Endodermal cell (in vitro differentiated cells): ENCODE results near the gene HTD2. TPM values are rescaled to one million over a fixed set of nuclear protein-coding genes. Genes with fewer than 3 reads are reported as not detected.

Experiments
- DNase-seq: peaks from one replicate; pipeline ENCODE4 v3.0.0-alpha.2; 2017
- H3K27ac ChIP-seq: 2 replicates; pipeline ENCODE4 v1.5.1; 2013; ENCODE audit warnings: mild to moderate bottlenecking, low read depth, low read length, moderate library complexity
- H3K27me3 ChIP-seq: 2 replicates; pipeline ENCODE4 v1.6.1; 2013; ENCODE audit warnings: mild to moderate bottlenecking, low read length, moderate library complexity; ENCODE audit not compliant: insufficient read depth, control insufficient read depth, poor library complexity, severe bottlenecking
- H3K36me3 ChIP-seq: 2 replicates; pipeline ENCODE4 v1.7.0; 2013; ENCODE audit warnings: mild to moderate bottlenecking, low read length, moderate library complexity; ENCODE audit not compliant: control insufficient read depth, insufficient read depth
- H3K4me1 ChIP-seq: one replicate; pipeline ENCODE4 v1.7.0; 2013; ENCODE audit warnings: low read length; ENCODE audit not compliant: control insufficient read depth, insufficient read depth
- H3K4me3 ChIP-seq: 2 replicates; pipeline ENCODE4 v1.5.1; 2013; ENCODE audit warnings: mild to moderate bottlenecking, low read length, moderate library complexity
- H3K9ac ChIP-seq: 2 replicates; pipeline ENCODE4 v1.6.1; 2013; ENCODE audit warnings: mild to moderate bottlenecking, low read length, moderate library complexity; ENCODE audit not compliant: poor library complexity, severe bottlenecking; ENCODE audit errors: extremely low read depth
- H3K9me3 ChIP-seq: 2 replicates; pipeline ENCODE4 v1.6.1; 2013; ENCODE audit warnings: mild to moderate bottlenecking, low read length, moderate library complexity; ENCODE audit not compliant: control insufficient read depth
- H3K27ac Mint-ChIP-seq: 2 replicates; pipeline ENCODE4 v1.8.0; 2020; ENCODE audit warnings: mixed read lengths
- H3K27me3 Mint-ChIP-seq: 2 replicates; pipeline ENCODE4 v1.8.0; 2021; ENCODE audit warnings: mild to moderate bottlenecking, mixed read lengths; ENCODE audit not compliant: insufficient read depth
- H3K36me3 Mint-ChIP-seq: 2 replicates; pipeline ENCODE4 v1.8.0; 2020; ENCODE audit warnings: low read depth, mixed read lengths
- H3K4me1 Mint-ChIP-seq: 2 replicates; pipeline ENCODE4 v1.8.0; 2020; ENCODE audit warnings: mixed read lengths
- H3K4me3 Mint-ChIP-seq: 2 replicates; pipeline ENCODE4 v1.8.0; 2020; ENCODE audit warnings: mild to moderate bottlenecking, moderate library complexity, mixed read lengths
- H3K9me3 Mint-ChIP-seq: 2 replicates; pipeline ENCODE4 v1.8.0; 2020; ENCODE audit warnings: mild to moderate bottlenecking, mixed read lengths
- CTCF ChIP-seq: fragments of 200-600 bp; sonication (generic); conservative IDR thresholded peaks from 2 replicates; pipeline ENCODE4 v1.5.0; 2021; ENCODE audit warnings: antibody characterized with exemption, mild to moderate bottlenecking
- WGBS, 2 experiments: methylation state at CpG; one replicate each; pipeline versions ENCODE4 v1.1.5 to v1.1.7; 2013; ENCODE audit warnings: missing lambda C conversion rate in 2 of 2, mixed read lengths in 1 of 2; ENCODE audit not compliant: insufficient coverage in 1 of 2, insufficient read length in 1 of 2; 5-methylcytosine and 5-hydroxymethylcytosine counted together
- total RNA-seq, 2 donors: library from RNA; stranded (reverse); fragmentation: NEBNext Ultra II Directional in 1 of 2; extraction: Animal tissue kit (Norgen Biotek cat#: 25700) in 1 of 2; gene quantifications; 2 replicates in 1 of 2; 3 replicates in 1 of 2; pipeline ENCODE4 v1.2.1, GENCODE V29; 2021

HTD2 gene
- total RNA-seq, 2 donors from 2014 or later: 10.5 to 13.7 TPM

DNA sequence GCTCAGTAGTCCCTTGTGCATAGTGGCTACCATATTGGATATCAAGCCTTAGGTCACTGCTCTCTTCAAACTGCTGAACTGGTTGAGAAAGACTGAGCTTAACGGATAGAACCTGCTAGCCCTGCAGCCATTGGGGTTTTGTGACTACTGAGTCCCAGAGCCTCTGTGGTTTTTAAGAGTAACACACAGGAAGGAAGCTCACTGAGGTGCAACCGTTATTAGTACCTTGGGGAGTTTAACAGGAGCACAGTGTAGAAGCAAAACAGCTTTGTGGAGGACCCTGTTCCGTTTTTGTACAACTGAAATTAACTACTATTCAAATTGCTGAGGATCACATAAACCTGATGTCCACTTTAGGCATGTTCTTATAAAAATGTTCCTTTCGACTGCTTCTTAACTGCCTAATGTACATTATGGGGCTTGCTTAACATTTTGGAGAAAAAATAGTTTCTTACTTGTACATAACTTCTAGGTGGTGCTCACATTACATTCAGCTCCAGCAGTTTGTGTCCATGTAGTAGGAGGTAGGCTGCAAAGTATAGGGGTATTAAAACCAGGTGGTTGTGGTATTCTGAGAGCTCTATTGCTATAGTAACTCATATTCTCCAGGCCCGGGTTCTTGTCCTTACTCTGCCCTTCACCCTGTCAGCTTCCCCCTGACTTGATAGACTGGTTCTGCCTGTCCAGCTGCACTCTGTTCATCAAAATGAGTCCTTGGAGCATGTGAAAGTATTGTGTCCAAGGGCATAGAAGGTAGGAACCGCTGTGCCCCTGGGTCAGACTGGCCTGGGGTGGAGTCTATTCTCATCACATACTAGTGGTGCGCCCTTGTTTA lies 43.7 kb downstream of the HTD2 start:
- Histone ChIP-seq H3K9ac (no peak overlapping the region), H3K4me3 (no peak overlapping the region), H3K36me3 (no peaks in the 10 kb centered on the region), H3K9me3 (no peaks in the 10 kb centered on the region), H3K27me3 (no peaks in the 10 kb centered on the region), H3K27ac (no peak overlapping the region), H3K4me1 (peaks cover 2% of the 10 kb centered on the region)
- H3K27ac Mint-ChIP-seq: no peak overlapping the region
- TF ChIP-seq CTCF: no peak
- H3K27me3 Mint-ChIP-seq: peaks cover 1% of the 10 kb centered on the region
- no peaks in the 10 kb centered on the region for H3K9me3 Mint-ChIP-seq
- no peaks in the 10 kb centered on the region for H3K36me3 Mint-ChIP-seq
- 94 to 97% methylated on average over 6 to 7 of the region's 7 CpGs for WGBS, 2 experiments
- peaks cover 9% of the 10 kb centered on the region for H3K4me1 Mint-ChIP-seq
- DNase-seq: no peak
- H3K4me3 Mint-ChIP-seq: no peak overlapping the region

DNA sequence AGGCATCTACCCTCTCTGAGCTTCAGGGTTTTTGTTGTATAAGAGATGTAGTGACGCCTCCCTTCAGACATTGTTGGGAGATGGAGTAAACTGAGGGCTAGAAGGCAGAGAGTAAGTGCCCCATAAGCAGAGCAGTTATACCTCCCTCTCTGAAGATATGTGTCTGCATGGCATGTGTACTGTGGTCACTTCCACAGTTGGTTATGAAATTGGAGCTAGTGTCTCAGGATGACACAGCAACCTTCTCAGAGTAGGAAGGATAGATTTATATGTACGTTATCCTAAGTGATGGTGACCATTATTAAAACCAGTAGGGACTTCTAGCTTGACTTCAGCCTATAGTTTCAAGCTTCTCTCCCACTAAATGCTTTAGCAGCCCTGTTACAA lies 44.3 kb downstream of the HTD2 start:
- no peak for DNase-seq
- Mint-ChIP-seq H3K27ac (no peak overlapping the region), H3K27me3 (peaks cover 1% of the 10 kb centered on the region), H3K9me3 (no peaks in the 10 kb centered on the region), H3K36me3 (no peaks in the 10 kb centered on the region), H3K4me3 (no peak overlapping the region), H3K4me1 (peaks cover 14% of the 10 kb centered on the region)
- Histone ChIP-seq H3K4me3 (no peak overlapping the region), H3K9ac (no peak overlapping the region), H3K4me1 (peaks cover 2% of the 10 kb centered on the region), H3K36me3 (no peaks in the 10 kb centered on the region), H3K9me3 (no peaks in the 10 kb centered on the region), H3K27me3 (no peaks in the 10 kb centered on the region), H3K27ac (no peak overlapping the region)
- no peak for TF ChIP-seq CTCF
- 100% methylated on average over 2 of the region's 2 CpGs; no CpG with 5 or more reads in 1 of the 2 experiments for WGBS, 2 experiments

- no peak overlapping the region for H3K4me3 Mint-ChIP-seq
- H3K36me3 Mint-ChIP-seq: no peaks in the 10 kb centered on the region
- TF ChIP-seq CTCF: peak; percentile 52
- peaks cover 21% of the 10 kb centered on the region for H3K4me1 Mint-ChIP-seq
- Histone ChIP-seq H3K27ac (no peak overlapping the region), H3K27me3 (no peaks in the 10 kb centered on the region), H3K9me3 (no peaks in the 10 kb centered on the region), H3K36me3 (no peaks in the 10 kb centered on the region), H3K4me1 (peaks cover 6% of the 10 kb centered on the region), H3K4me3 (no peak overlapping the region), H3K9ac (no peak overlapping the region)
- H3K27ac Mint-ChIP-seq: no peak overlapping the region
- DNase-seq: peak; percentile 72
- H3K27me3 Mint-ChIP-seq: peaks cover 1% of the 10 kb centered on the region
- H3K9me3 Mint-ChIP-seq: no peaks in the 10 kb centered on the region
- WGBS, 2 experiments: 65 to 67% methylated on average over 3 of the region's 3 CpGs
Measured at GRCh38 chr3:58351920-58352319, 45.6 kb downstream of the HTD2 start.
